OCI-LY3 (cell line): ENCODE measurements around the gene RAPGEF5.
A peak's percentile ranks its signal among the peaks of the same experiment; 100 is the strongest.

ENCODE experiments used
- CTCF ChIP-seq: fragments of 200-600, 300-600 bp; sonication (generic); IDR thresholded peaks from 2 replicates; pipeline ENCODE4 v1.5.1; 2014; ENCODE audit warnings: antibody characterized with exemption, low read length, low read depth
- EZH2phosphoT487 ChIP-seq: fragments of 200-600 bp; shearing (Covaris generic); IDR thresholded peaks from 2 replicates; pipeline ENCODE4 v1.6.1; 2018; ENCODE audit warnings: antibody characterized with exemption, mixed run types, low read depth

DNA sequence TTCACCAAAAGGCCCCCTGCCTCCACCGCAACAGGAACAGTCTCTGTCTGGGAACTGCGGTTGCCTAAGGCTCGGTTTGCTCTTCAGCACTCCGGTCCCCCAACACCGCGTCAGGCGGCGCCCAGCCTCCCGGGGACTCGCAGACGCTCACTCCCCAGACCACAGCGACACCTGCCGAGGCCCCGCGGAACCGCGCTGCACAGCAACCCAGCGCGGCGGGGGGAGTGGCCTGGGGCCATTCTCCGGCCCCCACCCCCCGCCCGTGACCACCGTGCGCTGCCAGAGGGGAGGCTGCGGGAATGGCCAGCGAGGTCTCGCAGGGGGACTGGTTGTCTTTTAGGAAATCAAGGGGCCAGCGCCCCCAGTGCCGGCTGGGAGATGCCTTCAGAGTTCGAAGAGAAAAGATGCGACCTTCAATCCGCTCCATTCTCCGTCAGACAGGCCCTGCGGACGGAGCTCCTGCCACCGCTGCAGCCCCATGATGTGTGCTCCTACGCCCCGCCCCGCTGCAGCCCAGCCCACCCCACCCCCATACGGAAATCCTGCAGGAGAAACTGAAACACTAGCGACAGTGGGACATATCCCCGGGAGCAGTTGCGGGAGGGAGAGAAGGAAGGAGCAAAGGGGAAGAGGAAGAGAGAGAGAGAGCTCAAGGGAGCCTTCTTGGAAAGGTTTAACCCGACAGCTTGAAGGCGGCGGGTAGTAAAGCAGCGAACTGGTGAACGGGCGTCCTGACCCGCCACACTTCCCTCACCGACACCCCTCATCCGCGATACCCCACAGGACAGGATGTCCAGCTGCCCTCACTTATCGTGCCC is 273.9 kb downstream of the RAPGEF5 start:
- TF ChIP-seq CTCF = peak; percentile 78
- TF ChIP-seq EZH2phosphoT487 = no peak
